T-helper 1 cell treated with Interleukin-12 subunit alpha and Interleukin-12 subunit beta and Interleukin-4 antibody, amounts not matched to agents 30 μg/mL and 1 μg/mL, for 36 hours (primary cell): ENCODE results near the gene GCK.
"Not testable (repeated sequence)": the region's sequence is repeated elsewhere in the genome, so short reads cannot be mapped to it uniquely, and the experiment has no call there.

Experiments used
- H3K27ac Mint-ChIP-seq: one replicate; pipeline ENCODE4 v1.8.0; 2021; ENCODE audit warnings: mild to moderate bottlenecking, mixed read lengths
- H3K27me3 Mint-ChIP-seq: one replicate; pipeline ENCODE4 v1.8.0; 2021; ENCODE audit warnings: low read depth, mixed read lengths
- H3K36me3 Mint-ChIP-seq: one replicate; pipeline ENCODE4 v1.8.0; 2021; ENCODE audit warnings: low read depth, mixed read lengths
- H3K4me1 Mint-ChIP-seq: one replicate; pipeline ENCODE4 v1.8.0; 2021; ENCODE audit warnings: low read depth, mixed read lengths
- H3K4me3 Mint-ChIP-seq: one replicate; pipeline ENCODE4 v1.8.0; 2021; ENCODE audit warnings: mild to moderate bottlenecking, moderate library complexity, mixed read lengths
- H3K9me3 Mint-ChIP-seq: one replicate; pipeline ENCODE4 v1.8.0; 2021; ENCODE audit warnings: mixed read lengths

GCK gene

GRCh38 chr7:44127161-44127560 lies 62.1 kb downstream of the GCK start:
- peaks cover 9% of the 10 kb centered on the region for H3K4me1 Mint-ChIP-seq
- peaks cover 17% of the 10 kb centered on the region for H3K27me3 Mint-ChIP-seq
- no peaks in the 10 kb centered on the region for H3K9me3 Mint-ChIP-seq
- no peak overlapping the region for H3K27ac Mint-ChIP-seq
- H3K36me3 Mint-ChIP-seq, result no peaks in the 10 kb centered on the region
- H3K4me3 Mint-ChIP-seq, result no peak overlapping the region

GRCh38 chr7:44126574-44126973 lies 62.7 kb downstream of the GCK start:
- not testable (repeated sequence) for H3K27ac Mint-ChIP-seq, H3K36me3 Mint-ChIP-seq, H3K4me3 Mint-ChIP-seq, H3K9me3 Mint-ChIP-seq
- H3K4me1 Mint-ChIP-seq, result peaks cover 12% of the 10 kb centered on the region
- H3K27me3 Mint-ChIP-seq, result peaks cover 17% of the 10 kb centered on the region

DNA sequence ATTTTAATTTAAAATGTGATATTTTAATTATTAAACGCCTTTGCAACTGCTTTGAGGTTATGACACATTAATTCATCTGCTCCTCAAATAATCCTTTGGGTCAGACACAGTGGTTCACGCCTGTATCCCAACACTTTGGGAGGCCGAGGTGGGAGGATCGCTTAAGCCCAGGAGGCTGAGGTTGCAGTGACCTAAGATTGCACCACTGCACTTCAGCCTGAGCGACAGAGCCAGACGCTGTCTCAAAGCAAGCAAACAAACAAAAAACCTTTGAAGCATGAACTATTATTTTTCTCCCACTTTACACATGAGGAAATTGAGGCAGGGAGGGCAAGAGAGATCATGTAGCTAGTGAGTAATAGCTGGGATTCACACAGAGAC lies 64.4 kb downstream of the GCK start:
- H3K36me3 Mint-ChIP-seq, result peaks cover 9% of the 10 kb centered on the region
- peaks cover 17% of the 10 kb centered on the region for H3K27me3 Mint-ChIP-seq
- H3K4me1 Mint-ChIP-seq, result peaks cover 23% of the 10 kb centered on the region
- no peak overlapping the region for H3K27ac Mint-ChIP-seq
- no peaks in the 10 kb centered on the region for H3K9me3 Mint-ChIP-seq
- peak overlapping the region; percentile 18 for H3K4me3 Mint-ChIP-seq

DNA sequence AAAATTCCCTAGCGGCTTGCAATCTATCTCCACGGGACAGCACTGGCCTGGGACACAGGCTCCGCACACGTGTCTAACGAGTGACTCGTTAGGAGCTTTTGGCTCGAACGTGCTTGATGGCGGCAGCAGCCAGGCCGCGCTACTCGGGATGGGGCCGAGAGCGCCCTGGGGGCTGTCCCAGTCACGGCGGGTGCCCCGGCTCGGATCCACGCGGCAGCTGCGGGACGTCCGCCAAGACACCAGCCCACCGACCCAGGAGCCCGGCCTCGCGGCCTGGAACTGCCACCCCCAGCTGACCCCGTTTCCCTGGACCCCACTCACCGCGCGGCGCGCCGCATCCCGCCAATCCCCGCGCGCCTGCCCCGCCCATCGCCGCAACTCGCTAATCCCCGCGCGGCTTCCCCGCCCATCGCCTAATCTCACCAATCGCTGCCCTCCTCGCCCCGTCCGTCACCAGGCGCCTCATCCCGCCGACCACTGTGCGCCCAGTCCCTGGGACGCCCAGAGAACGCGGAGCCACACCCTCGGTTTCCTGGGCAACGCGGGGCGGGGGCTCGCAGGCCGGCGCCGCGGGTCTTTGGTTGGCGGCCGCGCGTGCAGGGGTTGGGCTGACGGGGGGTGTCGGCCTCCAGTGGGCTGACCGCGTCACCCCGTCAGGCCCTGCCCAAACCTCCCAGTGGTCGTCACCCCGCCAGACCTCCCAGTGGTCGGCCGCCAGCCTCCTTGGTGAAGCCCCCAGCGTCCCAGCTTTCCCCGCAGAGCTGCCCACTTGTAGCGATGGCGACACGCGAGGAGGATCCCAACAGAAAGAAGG lies 65.8 kb downstream of the GCK start, which contains the start of gene POLD2:
Gene POLD2, minus strand, starts transcription at position 359 of the 814 bp plus-strand sequence. CDS start 1,495 bp downstream, outside the sequence.
- Mint-ChIP-seq H3K4me3 (peak within 1 kb of the TSS; percentile 81), H3K27me3 (peaks cover 17% of the 10 kb centered on the region), H3K27ac (peak within 1 kb of the TSS; percentile 85), H3K4me1 (peaks cover 25% of the 10 kb centered on the region), H3K36me3 (peaks cover 11% of the 10 kb centered on the region), H3K9me3 (no peaks in the 10 kb centered on the region)

DNA sequence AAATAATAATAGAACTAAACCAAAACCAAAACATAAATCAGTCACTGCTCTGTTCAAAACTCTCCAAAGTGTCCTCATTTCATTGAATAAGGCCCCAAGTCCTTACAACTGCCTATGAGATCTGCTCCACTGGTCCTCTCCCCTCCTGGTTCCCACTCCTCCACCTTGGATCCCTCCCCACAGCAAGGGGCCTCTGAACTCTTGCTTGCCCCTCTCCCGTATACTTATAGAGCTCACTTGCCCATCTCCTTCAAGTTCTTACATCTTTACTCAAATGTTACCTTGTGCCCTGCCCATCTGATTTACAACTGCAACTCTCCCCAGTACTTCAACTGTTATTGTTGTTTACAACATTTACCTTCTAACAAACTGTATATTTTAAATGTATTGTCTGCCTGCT lies 66.7 kb downstream of the GCK start:
- Mint-ChIP-seq H3K27ac (peak overlapping the region; percentile 67), H3K9me3 (no peaks in the 10 kb centered on the region), H3K4me3 (peak overlapping the region; percentile 81), H3K4me1 (peaks cover 25% of the 10 kb centered on the region), H3K36me3 (peaks cover 16% of the 10 kb centered on the region), H3K27me3 (peaks cover 13% of the 10 kb centered on the region)

DNA sequence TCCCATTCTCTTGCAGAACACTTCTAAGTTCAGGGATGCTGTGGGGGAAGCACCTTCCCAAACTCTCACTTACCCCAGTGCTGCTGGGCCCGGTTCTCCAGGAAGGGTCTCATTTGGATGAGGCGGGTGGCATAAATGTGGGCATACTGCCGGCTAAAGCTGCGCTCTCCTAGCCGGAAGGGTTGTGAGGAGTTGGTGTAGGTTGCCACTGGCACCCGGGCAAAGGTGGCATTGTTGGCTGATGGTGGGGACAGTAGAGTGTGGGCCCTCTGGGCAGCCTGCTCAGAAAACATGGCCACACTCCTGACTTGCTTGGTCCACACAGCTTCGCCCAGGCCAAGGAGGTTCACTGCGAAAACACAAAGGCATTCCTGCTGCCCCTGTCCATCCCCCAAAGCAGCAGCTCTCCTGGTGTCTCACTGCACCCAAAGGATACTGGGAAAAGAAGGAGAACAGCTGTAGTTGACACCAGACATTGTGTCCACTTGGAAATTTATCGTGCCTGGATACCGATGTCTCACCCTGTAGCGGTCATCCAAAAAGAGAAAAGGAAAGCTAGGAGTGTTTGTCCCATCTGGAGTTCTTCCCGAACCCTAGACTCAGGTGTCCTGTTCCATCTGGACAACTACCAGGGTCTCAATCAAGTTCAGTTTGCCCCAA lies 67.3 kb downstream of the GCK start:
- Mint-ChIP-seq H3K27me3 (peaks cover 9% of the 10 kb centered on the region), H3K36me3 (peaks cover 16% of the 10 kb centered on the region), H3K27ac (no peak overlapping the region), H3K4me1 (peaks cover 25% of the 10 kb centered on the region), H3K4me3 (no peak overlapping the region), H3K9me3 (no peaks in the 10 kb centered on the region)

GRCh38 chr7:44120395-44120794 lies 68.8 kb downstream of the GCK start:
- H3K4me1 Mint-ChIP-seq, result peaks cover 25% of the 10 kb centered on the region
- H3K27me3 Mint-ChIP-seq, result peaks cover 4% of the 10 kb centered on the region
- H3K27ac Mint-ChIP-seq, result peak overlapping the region; percentile 15
- H3K9me3 Mint-ChIP-seq, result no peaks in the 10 kb centered on the region
- H3K4me3 Mint-ChIP-seq, result no peak overlapping the region
- peaks cover 16% of the 10 kb centered on the region for H3K36me3 Mint-ChIP-seq

- Mint-ChIP-seq H3K27me3 (peaks cover 4% of the 10 kb centered on the region), H3K4me1 (peaks cover 25% of the 10 kb centered on the region), H3K9me3 (no peaks in the 10 kb centered on the region), H3K36me3 (peaks cover 16% of the 10 kb centered on the region), H3K27ac (no peak overlapping the region), H3K4me3 (no peak overlapping the region)
Observed at GRCh38 chr7:44119829-44120380, 69.3 kb downstream of the GCK start.

DNA sequence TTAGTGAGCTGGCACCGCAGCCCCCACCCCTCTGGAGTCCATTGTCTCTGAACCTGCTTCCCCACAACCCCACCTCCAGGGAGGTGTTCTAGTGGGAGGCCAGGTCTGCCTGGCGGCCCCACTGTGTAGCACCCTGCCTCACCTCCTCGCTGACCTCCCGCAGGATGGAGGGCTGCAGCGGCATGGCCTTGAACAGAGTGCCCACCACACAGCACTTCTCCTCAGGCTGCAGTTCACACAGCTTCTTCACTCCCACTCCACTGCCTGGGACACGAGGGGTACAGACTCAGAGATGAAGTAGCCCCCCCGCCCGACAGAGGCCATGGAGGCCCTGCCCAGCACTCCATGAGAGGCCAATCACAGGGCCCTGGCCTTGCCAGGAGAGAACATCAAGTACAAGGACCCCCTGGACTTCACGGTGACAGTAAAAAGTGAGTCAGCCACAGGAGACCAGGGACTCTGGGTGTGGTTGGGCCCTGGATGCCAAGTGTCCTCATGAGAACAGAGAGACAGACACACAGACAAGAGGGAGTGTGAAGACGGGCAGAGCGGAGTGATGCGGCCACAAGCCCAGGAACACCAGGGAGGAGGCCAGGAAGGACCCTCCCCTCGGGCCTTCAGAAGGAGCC lies 71.3 kb downstream of the GCK start:
- Mint-ChIP-seq H3K27ac (no peak overlapping the region), H3K36me3 (peaks cover 17% of the 10 kb centered on the region), H3K9me3 (no peaks in the 10 kb centered on the region), H3K4me1 (peaks cover 22% of the 10 kb centered on the region), H3K4me3 (no peak overlapping the region), H3K27me3 (no peaks in the 10 kb centered on the region)

GRCh38 chr7:44116789-44117666 lies 72.2 kb downstream of the GCK start:
- H3K4me3 Mint-ChIP-seq, result no peak overlapping the region
- H3K4me1 Mint-ChIP-seq, result peaks cover 15% of the 10 kb centered on the region
- no peaks in the 10 kb centered on the region for H3K9me3 Mint-ChIP-seq
- H3K27me3 Mint-ChIP-seq, result no peaks in the 10 kb centered on the region
- no peak overlapping the region for H3K27ac Mint-ChIP-seq
- H3K36me3 Mint-ChIP-seq, result peaks cover 17% of the 10 kb centered on the region

DNA sequence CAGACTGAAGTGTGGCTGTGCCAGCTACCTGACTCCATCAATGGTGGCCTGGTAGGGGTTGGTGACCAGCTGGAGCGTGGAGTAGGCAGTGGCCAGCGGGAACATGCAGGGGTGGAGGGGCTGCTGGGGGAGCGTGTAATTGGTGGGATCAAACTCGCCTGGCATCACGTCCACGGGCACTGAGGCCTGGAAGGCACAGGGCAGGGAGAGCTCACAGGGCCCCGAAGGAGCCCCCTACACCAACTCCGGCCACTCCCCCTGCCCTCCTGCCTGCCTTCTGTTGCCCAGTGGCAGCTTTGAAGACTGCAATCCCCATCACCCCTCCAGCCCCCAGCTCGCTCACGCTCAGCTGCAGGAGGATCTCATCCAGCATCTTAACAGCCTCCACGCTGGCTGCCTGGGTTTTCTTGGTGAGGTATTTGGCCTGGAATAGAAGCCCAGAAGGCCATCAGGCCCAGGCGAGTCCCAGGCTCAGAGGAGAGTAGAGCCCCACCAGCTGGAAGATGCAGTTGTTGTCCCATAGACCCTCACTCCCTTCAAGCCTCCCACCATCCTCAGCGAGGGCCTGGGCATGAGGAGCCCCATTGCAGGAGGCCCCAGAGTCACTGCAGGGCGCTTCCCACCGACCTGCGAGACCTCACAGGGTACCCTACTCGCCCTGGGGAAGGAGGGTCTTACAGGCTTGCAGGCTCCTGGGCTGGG lies 73.0 kb downstream of the GCK start:
- H3K27ac Mint-ChIP-seq, result no peak overlapping the region
- H3K36me3 Mint-ChIP-seq, result peaks cover 17% of the 10 kb centered on the region
- no peaks in the 10 kb centered on the region for H3K27me3 Mint-ChIP-seq
- peaks cover 13% of the 10 kb centered on the region for H3K4me1 Mint-ChIP-seq
- no peaks in the 10 kb centered on the region for H3K9me3 Mint-ChIP-seq
- no peak overlapping the region for H3K4me3 Mint-ChIP-seq

DNA sequence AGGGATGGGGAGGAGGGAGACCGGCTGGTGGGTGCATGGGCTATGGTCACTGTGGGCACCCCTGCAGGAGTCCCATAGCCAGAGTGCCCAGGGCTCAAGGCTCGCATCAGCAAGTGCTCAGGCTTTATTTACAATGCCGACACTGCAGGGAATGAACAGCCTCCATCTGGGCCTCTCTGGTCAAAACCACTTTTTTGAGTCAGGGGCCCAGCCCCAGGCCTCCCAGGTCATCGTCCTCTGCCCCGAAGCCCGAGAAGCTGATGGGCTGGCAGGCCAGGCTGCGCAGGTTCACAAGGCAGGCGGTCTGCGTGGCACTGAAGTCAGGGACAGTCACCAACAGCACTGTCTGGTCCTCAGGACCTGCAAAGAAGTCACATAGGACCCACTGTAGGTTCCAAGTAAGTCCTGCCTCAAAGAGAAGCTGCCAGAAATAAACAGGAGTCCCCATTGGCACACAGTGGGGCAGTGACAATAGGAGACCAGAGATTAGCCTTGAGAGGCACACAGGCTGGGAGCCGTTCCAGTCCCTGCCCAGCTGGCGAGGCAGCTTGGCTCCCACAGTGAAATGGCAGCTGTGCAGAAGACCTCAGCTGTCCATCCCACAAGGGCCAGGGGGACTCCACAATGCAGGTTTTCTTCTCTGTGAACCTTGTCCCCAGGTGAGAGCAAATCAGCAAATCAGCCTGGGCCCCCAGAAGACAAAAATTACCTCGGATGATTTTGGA lies 74.5 kb downstream of the GCK start:
- H3K27me3 Mint-ChIP-seq, result no peaks in the 10 kb centered on the region
- H3K4me1 Mint-ChIP-seq, result peaks cover 1% of the 10 kb centered on the region
- H3K27ac Mint-ChIP-seq, result no peak overlapping the region
- peaks cover 8% of the 10 kb centered on the region for H3K36me3 Mint-ChIP-seq
- no peaks in the 10 kb centered on the region for H3K9me3 Mint-ChIP-seq
- H3K4me3 Mint-ChIP-seq, result no peak overlapping the region

DNA sequence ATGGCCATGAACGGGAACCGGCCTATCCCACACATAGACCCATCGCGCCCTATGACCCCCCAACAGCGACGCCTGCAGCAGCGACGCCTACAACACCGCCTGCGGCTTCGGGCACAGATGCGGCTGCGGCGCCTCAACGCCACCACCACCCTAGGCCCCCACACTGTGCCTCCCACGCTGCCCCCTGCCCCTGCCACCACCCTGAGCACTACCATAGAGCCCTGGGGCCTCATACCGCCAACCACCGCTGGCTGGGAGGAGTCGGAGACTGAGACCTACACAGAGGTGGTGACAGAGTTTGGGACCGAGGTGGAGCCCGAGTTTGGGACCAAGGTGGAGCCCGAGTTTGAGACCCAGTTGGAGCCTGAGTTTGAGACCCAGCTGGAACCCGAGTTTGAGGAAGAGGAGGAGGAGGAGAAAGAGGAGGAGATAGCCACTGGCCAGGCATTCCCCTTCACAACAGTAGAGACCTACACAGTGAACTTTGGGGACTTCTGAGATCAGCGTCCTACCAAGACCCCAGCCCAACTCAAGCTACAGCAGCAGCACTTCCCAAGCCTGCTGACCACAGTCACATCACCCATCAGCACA lies 75.4 kb downstream of the GCK start:
- H3K27me3 Mint-ChIP-seq, result no peaks in the 10 kb centered on the region
- no peaks in the 10 kb centered on the region for H3K4me1 Mint-ChIP-seq
- no peak overlapping the region for H3K27ac Mint-ChIP-seq
- no peak overlapping the region for H3K4me3 Mint-ChIP-seq
- H3K36me3 Mint-ChIP-seq, result peaks cover 6% of the 10 kb centered on the region
- H3K9me3 Mint-ChIP-seq, result no peaks in the 10 kb centered on the region
